Glutamatergic neuron (in vitro differentiated cells): ENCODE data around the gene CDH2. TPM values are rescaled to one million over a fixed set of nuclear protein-coding genes. Genes with fewer than 3 reads are reported as not detected.
"Not testable (repeated sequence)": the region's sequence is repeated elsewhere in the genome, so short reads cannot be mapped to it uniquely, and the experiment has no call there.

ENCODE experiments used
- DNase-seq: peaks from one replicate; pipeline ENCODE4 v3.0.0; 2022
- H3K27ac Mint-ChIP-seq: one replicate; pipeline ENCODE4 v1.8.0; 2020; ENCODE audit warnings: mild to moderate bottlenecking, mixed read lengths, inconsistent platforms; ENCODE audit not compliant: unreplicated experiment
- H3K27me3 Mint-ChIP-seq: one replicate; pipeline ENCODE4 v1.8.0; 2020; ENCODE audit warnings: mild to moderate bottlenecking, moderate library complexity, mixed read lengths, inconsistent platforms; ENCODE audit not compliant: unreplicated experiment
- H3K36me3 Mint-ChIP-seq: one replicate; pipeline ENCODE4 v1.8.0; 2020; ENCODE audit warnings: mild to moderate bottlenecking, mixed read lengths, inconsistent platforms; ENCODE audit not compliant: unreplicated experiment
- H3K4me1 Mint-ChIP-seq: one replicate; pipeline ENCODE4 v1.8.0; 2020; ENCODE audit warnings: mild to moderate bottlenecking, low read depth, mixed read lengths, inconsistent platforms; ENCODE audit not compliant: unreplicated experiment
- H3K4me3 Mint-ChIP-seq: one replicate; pipeline ENCODE4 v1.8.0; 2020; ENCODE audit warnings: mild to moderate bottlenecking, mixed read lengths, inconsistent platforms; ENCODE audit not compliant: unreplicated experiment
- H3K9me3 Mint-ChIP-seq: one replicate; pipeline ENCODE4 v1.8.0; 2020; ENCODE audit warnings: mild to moderate bottlenecking, moderate library complexity, mixed read lengths, inconsistent platforms; ENCODE audit not compliant: unreplicated experiment
- total RNA-seq: library from RNA; stranded (reverse); fragmentation: NEBNext Ultra II Directional; extraction: Animal tissue kit (Norgen Biotek cat#: 25700); gene quantifications from one replicate; pipeline ENCODE4 v1.2.1, GENCODE V29; 2021; ENCODE audit not compliant: unreplicated experiment
- TF ChIP-seq, protein P1 (sequence below): fragments of 200-600 bp; sonication (generic); IDR thresholded peaks from one replicate; pipeline ENCODE4 v1.5.0; 2021; ENCODE audit not compliant: partially characterized antibody, unreplicated experiment

CDH2 gene
- total RNA-seq, 1 donor from 2014 or later, result 224 TPM

GRCh38 chr18:27921904-27922751 lies 254.8 kb downstream of the CDH2 start:
- peaks cover 2% of the 10 kb centered on the region for H3K27me3 Mint-ChIP-seq

DNA sequence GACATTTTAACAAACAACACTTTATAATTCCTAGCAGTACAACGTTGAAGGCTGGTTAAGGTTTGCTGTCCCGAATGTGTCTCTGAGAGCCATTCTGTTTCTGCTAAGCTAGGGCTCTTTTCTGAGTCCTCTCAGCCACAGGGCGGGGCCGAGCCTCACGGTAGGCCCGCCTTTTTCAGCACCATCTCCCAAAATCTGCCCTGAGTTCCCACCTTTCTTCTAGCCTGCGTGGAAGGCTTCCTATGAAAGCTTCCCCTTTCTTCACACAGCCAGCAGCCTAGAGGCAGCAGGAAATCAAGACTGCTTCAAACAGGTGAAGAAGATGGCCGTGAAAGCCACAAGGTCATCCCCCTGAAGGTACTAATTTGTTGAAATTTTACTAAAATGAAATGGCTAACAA lies 255.5 kb downstream of the CDH2 start:
- H3K36me3 Mint-ChIP-seq, result no peaks in the 10 kb centered on the region
- no peak for DNase-seq
- H3K4me1 Mint-ChIP-seq, result no peaks in the 10 kb centered on the region
- H3K27ac Mint-ChIP-seq, result no peak overlapping the region
- H3K27me3 Mint-ChIP-seq, result peaks cover 2% of the 10 kb centered on the region
- TF ChIP-seq, protein P1, sequence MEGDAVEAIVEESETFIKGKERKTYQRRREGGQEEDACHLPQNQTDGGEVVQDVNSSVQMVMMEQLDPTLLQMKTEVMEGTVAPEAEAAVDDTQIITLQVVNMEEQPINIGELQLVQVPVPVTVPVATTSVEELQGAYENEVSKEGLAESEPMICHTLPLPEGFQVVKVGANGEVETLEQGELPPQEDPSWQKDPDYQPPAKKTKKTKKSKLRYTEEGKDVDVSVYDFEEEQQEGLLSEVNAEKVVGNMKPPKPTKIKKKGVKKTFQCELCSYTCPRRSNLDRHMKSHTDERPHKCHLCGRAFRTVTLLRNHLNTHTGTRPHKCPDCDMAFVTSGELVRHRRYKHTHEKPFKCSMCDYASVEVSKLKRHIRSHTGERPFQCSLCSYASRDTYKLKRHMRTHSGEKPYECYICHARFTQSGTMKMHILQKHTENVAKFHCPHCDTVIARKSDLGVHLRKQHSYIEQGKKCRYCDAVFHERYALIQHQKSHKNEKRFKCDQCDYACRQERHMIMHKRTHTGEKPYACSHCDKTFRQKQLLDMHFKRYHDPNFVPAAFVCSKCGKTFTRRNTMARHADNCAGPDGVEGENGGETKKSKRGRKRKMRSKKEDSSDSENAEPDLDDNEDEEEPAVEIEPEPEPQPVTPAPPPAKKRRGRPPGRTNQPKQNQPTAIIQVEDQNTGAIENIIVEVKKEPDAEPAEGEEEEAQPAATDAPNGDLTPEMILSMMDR, result no peak
- no peaks in the 10 kb centered on the region for H3K9me3 Mint-ChIP-seq
- H3K4me3 Mint-ChIP-seq, result no peak overlapping the region

More at GRCh38 chr18:27921904-27922751, 254.8 kb downstream of the CDH2 start:
- TF ChIP-seq, protein P1, result no peak
- no peak overlapping the region for H3K27ac Mint-ChIP-seq
- no peak overlapping the region for H3K4me3 Mint-ChIP-seq
- no peak for DNase-seq
- no peaks in the 10 kb centered on the region for H3K4me1 Mint-ChIP-seq
- no peaks in the 10 kb centered on the region for H3K9me3 Mint-ChIP-seq
- H3K36me3 Mint-ChIP-seq, result no peaks in the 10 kb centered on the region

- Mint-ChIP-seq H3K27me3 (peaks cover 2% of the 10 kb centered on the region), H3K9me3 (no peaks in the 10 kb centered on the region), H3K4me1 (no peaks in the 10 kb centered on the region), H3K36me3 (no peaks in the 10 kb centered on the region), H3K4me3 (no peak overlapping the region), H3K27ac (no peak overlapping the region)
- TF ChIP-seq, protein P1, result no peak
- DNase-seq, result no peak
These were observed 256.1 kb downstream of the CDH2 start for GRCh38 chr18:27920836-27921235.

DNA sequence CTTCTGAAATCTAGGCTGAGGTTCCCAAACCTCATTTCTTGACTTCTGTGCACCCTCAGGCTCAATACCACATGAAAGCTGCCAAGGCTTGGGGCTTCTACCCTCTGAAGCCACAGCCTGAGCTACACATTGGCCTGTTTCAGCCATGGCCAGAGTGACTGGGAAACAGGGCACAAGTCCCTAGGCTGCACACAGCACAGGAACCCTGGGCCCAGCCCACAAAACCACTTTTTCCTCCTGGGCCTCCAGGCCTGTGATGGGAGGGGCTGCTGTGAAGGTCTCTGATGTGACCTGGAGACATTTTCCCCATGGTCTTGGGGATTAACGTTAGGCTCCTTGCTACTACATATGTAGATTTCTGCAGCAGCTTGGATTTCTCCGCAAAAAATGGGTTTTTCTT lies 270.7 kb downstream of the CDH2 start:
- not testable (repeated sequence) for H3K4me3 Mint-ChIP-seq, H3K9me3 Mint-ChIP-seq, H3K4me1 Mint-ChIP-seq, H3K27me3 Mint-ChIP-seq, H3K27ac Mint-ChIP-seq, DNase-seq
- peaks cover 17% of the 10 kb centered on the region for H3K36me3 Mint-ChIP-seq

DNA sequence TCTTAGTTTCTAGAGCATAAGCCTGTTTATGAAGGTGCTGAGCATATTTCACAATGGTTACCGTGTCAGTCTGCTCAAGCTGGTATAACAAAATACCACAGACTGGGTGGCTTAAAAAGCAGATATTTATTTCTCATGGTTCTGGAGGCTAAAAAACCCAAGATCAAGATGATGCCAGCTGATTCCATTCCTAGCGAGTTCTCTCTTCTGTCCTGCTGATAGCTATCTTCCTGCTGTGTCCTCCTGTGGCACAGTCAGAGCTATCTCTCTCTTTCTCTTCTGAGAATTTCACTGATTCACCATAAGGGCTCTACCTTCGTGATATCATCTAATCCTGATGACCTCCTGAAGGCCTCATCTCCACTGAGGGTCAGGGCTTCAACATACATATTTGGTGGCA lies 273.0 kb downstream of the CDH2 start:
- TF ChIP-seq, protein P1, result no peak
- H3K27me3 Mint-ChIP-seq, result no peaks in the 10 kb centered on the region
- no peak overlapping the region for H3K27ac Mint-ChIP-seq
- no peaks in the 10 kb centered on the region for H3K9me3 Mint-ChIP-seq
- no peak overlapping the region for H3K4me3 Mint-ChIP-seq
- no peak for DNase-seq
- peaks cover 17% of the 10 kb centered on the region for H3K36me3 Mint-ChIP-seq
- no peaks in the 10 kb centered on the region for H3K4me1 Mint-ChIP-seq
